ENCODE measurements around the gene DDX54.

Gene DDX54, protein sequence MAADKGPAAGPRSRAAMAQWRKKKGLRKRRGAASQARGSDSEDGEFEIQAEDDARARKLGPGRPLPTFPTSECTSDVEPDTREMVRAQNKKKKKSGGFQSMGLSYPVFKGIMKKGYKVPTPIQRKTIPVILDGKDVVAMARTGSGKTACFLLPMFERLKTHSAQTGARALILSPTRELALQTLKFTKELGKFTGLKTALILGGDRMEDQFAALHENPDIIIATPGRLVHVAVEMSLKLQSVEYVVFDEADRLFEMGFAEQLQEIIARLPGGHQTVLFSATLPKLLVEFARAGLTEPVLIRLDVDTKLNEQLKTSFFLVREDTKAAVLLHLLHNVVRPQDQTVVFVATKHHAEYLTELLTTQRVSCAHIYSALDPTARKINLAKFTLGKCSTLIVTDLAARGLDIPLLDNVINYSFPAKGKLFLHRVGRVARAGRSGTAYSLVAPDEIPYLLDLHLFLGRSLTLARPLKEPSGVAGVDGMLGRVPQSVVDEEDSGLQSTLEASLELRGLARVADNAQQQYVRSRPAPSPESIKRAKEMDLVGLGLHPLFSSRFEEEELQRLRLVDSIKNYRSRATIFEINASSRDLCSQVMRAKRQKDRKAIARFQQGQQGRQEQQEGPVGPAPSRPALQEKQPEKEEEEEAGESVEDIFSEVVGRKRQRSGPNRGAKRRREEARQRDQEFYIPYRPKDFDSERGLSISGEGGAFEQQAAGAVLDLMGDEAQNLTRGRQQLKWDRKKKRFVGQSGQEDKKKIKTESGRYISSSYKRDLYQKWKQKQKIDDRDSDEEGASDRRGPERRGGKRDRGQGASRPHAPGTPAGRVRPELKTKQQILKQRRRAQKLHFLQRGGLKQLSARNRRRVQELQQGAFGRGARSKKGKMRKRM

DNA sequence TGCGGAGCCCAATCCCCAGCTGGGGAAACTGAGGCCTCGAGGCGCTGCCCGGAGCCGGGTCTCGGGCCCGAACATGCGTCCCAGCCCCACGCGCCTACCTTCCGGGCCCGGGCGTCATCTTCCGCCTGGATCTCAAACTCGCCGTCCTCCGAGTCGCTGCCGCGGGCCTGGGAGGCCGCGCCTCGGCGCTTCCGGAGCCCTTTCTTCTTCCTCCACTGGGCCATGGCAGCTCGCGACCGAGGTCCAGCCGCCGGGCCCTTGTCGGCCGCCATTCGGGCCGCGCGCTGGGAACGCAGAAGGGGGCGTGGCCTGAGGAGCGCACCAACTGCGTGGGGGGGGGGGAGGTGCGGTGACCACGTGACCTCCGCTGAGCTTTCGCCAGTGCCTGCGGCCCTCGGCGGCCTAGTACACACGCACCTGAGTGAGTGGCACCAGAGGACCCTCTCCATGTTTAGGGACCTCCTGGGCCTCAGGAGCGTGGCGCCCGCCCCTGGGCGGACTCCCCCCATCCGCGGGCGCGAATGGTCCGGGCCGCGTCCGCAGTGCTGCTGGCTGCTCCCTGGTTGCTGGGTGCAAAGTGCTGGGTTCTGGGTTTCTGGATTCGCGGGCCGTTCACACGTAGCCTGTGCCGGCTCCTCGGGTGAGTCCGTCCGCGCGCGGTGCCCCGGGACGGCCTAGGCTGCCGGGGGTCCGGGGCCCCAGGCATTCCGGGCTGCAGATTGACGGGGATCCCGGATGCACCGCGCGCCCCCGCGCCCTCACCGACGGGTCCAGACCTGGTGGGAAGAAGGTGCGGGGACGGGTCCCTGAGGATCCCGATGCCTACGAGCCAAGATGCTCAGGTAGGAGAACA, at the start of gene DDX54, which contains the start of gene RITA1:
TSS of gene DDX54 (minus strand) at position 299 of the 853 bp plus-strand sequence. CDS start at position 272, 27 bp downstream.
TSS of gene RITA1 (plus strand) at position 542 of the 853 bp plus-strand sequence. CDS start 1,026 bp downstream, outside the sequence.
- DNase-seq (ENCODE audit: low read depth in 2 of 2): peak; percentile 80 to 83
- H3K4me3 ChIP-seq (replicated peaks in 1 of 2; ENCODE audit: low read depth in 2 of 2, low read length in 2 of 2): peak within 1 kb of the TSS; percentile 75 to 83
- TF ChIP-seq, protein P1, sequence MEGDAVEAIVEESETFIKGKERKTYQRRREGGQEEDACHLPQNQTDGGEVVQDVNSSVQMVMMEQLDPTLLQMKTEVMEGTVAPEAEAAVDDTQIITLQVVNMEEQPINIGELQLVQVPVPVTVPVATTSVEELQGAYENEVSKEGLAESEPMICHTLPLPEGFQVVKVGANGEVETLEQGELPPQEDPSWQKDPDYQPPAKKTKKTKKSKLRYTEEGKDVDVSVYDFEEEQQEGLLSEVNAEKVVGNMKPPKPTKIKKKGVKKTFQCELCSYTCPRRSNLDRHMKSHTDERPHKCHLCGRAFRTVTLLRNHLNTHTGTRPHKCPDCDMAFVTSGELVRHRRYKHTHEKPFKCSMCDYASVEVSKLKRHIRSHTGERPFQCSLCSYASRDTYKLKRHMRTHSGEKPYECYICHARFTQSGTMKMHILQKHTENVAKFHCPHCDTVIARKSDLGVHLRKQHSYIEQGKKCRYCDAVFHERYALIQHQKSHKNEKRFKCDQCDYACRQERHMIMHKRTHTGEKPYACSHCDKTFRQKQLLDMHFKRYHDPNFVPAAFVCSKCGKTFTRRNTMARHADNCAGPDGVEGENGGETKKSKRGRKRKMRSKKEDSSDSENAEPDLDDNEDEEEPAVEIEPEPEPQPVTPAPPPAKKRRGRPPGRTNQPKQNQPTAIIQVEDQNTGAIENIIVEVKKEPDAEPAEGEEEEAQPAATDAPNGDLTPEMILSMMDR (IDR thresholded peaks at IDR 0.05; ENCODE audit: low read depth, low read length): no peak

DNA sequence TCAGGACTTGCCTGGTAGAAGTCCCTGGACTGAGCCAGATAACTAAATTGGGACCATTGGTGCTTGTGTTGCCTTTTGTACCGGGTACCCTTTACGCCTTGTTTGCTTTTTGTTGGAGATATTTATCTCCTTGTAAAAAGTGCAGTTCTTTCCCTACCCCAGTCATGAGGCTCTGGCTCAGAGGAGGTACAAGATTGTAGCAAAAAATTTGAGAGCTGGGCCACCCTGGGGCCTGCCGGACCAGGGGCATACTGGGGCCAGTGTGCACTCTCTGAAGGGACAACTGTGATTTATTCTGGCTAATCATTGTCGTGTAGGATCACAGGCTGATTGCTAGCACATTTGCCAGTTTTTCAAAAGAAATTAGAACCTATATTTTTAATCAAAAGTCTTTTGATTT, 49.2 kb upstream of the DDX54 start:
- DNase-seq (ENCODE audit: low read depth in 2 of 2): no peak
- TF ChIP-seq, protein P1 (IDR thresholded peaks at IDR 0.05; ENCODE audit: low read depth, low read length): no peak
- H3K4me3 ChIP-seq (replicated peaks in 1 of 2; ENCODE audit: low read depth in 2 of 2, low read length in 2 of 2): no peak overlapping the region

DNA sequence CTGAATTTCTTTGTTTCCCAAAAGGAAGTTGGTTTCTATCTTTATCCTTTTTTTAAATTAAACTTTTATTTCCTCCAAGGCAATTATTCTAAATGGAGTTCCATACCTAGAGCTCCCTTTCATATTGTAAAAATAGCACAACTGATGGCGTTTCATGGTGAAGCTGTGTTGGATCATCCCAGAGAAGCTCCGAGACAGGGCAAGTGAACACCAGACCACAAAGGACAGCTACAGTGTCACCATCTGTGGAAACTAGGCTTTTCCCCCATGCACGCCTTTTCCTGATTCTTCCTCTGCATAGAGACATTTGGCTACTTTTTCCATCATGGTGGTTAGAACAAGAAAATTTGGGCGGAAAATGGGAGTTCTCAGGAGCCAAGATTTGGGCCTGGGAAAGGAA, 48.7 kb upstream of the DDX54 start:
- TF ChIP-seq, protein P1 (IDR thresholded peaks at IDR 0.05; ENCODE audit: low read depth, low read length): no peak
- H3K4me3 ChIP-seq (replicated peaks in 1 of 2; ENCODE audit: low read depth in 2 of 2, low read length in 2 of 2): no peak overlapping the region
- DNase-seq (ENCODE audit: low read depth in 2 of 2): no peak

DNA sequence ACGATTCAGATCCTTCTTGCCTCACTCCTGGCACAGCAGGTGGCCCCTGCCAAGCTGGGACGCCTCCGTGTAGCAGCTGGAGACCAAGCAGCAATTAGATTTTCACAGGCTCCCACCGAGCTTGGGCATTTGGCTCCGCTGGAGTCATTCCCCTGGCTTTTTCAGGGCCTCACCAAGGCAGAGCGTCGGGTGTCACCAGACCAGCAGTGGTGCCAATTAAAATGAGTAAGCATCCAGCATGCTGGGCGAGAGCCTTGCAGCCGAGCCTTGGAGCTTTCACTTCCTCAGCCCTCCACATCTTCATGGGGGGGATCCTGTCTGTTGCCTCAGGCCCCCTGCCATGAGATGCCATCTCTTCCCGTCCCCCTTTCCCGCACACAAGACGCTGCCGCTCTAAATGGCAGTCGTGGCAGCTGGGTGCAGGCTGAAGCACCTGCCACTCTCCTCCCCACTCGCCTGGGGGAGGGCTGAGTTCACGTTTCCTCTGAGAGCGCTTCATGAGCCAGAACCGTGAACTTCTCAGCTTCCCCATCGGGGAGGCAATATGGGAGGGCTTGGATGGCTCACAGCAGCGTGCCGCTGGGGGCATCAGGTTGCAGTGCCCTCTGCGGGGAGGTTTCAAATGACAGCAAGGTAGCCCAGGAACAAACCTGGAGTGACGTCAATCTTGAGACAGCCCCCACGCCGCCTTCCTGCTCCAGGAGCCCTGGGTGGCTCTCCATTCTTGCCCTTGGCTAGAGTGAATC, 47.7 kb upstream of the DDX54 start:
- DNase-seq (ENCODE audit: low read depth in 2 of 2): no peak
- TF ChIP-seq, protein P1 (IDR thresholded peaks at IDR 0.05; ENCODE audit: low read depth, low read length): no peak
- no peak overlapping the region for H3K4me3 ChIP-seq (replicated peaks in 1 of 2; ENCODE audit: low read depth in 2 of 2, low read length in 2 of 2)

DNA sequence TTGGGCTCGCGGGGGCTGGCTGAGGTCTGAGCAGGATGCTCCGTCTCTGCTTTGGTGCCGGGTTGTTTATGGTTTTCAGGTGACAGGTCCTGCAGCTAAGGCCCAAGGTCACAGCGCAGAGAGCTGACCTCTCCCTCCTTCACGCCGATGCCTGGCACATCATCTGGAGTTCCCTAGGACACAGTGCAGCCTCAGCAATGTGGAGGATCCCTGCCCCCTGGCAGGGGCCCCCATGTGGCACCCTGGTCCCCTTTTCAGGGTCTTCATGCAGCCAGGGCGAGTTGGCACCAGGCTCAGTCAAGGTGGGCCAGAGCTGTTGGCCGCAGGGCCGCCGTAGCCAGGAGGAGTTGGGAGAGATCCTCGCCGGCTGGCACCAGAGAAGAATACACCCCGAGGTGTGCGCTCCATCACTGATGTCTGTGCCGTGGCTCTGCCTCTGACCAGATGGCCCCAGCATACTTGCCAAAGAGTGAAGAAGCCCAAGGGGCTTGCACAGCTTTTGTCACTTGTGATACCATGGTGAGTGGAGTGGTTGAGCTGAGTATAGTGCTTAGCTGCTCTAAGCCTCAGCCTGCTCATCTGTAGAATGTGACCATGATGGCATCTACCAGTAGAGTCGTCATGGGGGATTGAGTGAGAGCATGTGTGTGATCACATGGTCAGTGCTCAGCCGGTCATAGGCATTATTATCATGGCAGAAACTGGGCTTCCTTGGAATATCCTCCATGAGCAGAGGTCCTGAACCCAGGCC, 47.0 kb upstream of the DDX54 start:
- TF ChIP-seq, protein P1 (IDR thresholded peaks at IDR 0.05; ENCODE audit: low read depth, low read length): no peak
- no peak overlapping the region for H3K4me3 ChIP-seq (replicated peaks in 1 of 2; ENCODE audit: low read depth in 2 of 2, low read length in 2 of 2)
- DNase-seq (ENCODE audit: low read depth in 2 of 2): no peak
